ENCODE results near the gene RARG. TPM values are rescaled to one million over a fixed set of nuclear protein-coding genes. Genes with fewer than 3 reads are reported as not detected.

RARG gene
- total RNA-seq, 1 experiment from 2014 or later = 77.2 TPM

GRCh38 chr12:53258541-53259539 is 26.8 kb upstream of the RARG start:
- DNase-seq (ENCODE audit: low spot score) (no peak), ATAC-seq (no peak)
- no peaks in the 10 kb centered on the region for H3K9me3 Mint-ChIP-seq
- H3K27ac Mint-ChIP-seq = no peak overlapping the region
- TF ChIP-seq ZNF416 (CRISPR knock-in tag; IDR thresholded peaks at IDR 0.05) (no peak), PRRX2 (CRISPR knock-in tag; IDR thresholded peaks at IDR 0.05) (no peak), ESRRA (CRISPR knock-in tag; IDR thresholded peaks at IDR 0.05; ENCODE audit: borderline replicate concordance) (no peak), NR1H2 (CRISPR knock-in tag; IDR thresholded peaks at IDR 0.05) (no peak), USF2 (CRISPR knock-in tag; IDR thresholded peaks at IDR 0.05) (no peak), IRF2 (CRISPR knock-in tag; IDR thresholded peaks at IDR 0.05; ENCODE audit: borderline replicate concordance, low read depth) (no peak), E2F1 (CRISPR knock-in tag; IDR thresholded peaks at IDR 0.05) (no peak), ZNF138 (CRISPR knock-in tag; conservative IDR thresholded peaks at IDR 0.05) (no peak), FOXP4 (CRISPR knock-in tag; IDR thresholded peaks at IDR 0.05) (no peak), OVOL2 (CRISPR knock-in tag; IDR thresholded peaks at IDR 0.05; ENCODE audit: borderline replicate concordance) (no peak), NR3C1 (CRISPR knock-in tag; conservative IDR thresholded peaks at IDR 0.05; ENCODE audit: low read depth) (no peak), RELA (CRISPR knock-in tag; IDR thresholded peaks at IDR 0.05; ENCODE audit: borderline replicate concordance) (no peak), E2F5 (CRISPR knock-in tag; IDR thresholded peaks at IDR 0.05) (no peak), ZNF396 (CRISPR knock-in tag; IDR thresholded peaks at IDR 0.05; ENCODE audit: borderline replicate concordance) (no peak)
- TF ChIP-seq, protein P1, sequence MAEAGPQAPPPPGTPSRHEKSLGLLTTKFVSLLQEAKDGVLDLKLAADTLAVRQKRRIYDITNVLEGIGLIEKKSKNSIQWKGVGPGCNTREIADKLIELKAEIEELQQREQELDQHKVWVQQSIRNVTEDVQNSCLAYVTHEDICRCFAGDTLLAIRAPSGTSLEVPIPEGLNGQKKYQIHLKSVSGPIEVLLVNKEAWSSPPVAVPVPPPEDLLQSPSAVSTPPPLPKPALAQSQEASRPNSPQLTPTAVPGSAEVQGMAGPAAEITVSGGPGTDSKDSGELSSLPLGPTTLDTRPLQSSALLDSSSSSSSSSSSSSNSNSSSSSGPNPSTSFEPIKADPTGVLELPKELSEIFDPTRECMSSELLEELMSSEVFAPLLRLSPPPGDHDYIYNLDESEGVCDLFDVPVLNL (CRISPR knock-in tag; IDR thresholded peaks at IDR 0.05; ENCODE audit: borderline replicate concordance, low read depth) = no peak
- TF ChIP-seq, protein P2, sequence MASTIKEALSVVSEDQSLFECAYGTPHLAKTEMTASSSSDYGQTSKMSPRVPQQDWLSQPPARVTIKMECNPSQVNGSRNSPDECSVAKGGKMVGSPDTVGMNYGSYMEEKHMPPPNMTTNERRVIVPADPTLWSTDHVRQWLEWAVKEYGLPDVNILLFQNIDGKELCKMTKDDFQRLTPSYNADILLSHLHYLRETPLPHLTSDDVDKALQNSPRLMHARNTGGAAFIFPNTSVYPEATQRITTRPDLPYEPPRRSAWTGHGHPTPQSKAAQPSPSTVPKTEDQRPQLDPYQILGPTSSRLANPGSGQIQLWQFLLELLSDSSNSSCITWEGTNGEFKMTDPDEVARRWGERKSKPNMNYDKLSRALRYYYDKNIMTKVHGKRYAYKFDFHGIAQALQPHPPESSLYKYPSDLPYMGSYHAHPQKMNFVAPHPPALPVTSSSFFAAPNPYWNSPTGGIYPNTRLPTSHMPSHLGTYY (CRISPR knock-in tag; IDR thresholded peaks at IDR 0.05) = no peak
- H3K4me3 Mint-ChIP-seq = no peak overlapping the region
- H3K27me3 Mint-ChIP-seq (ENCODE audit: low read depth) = no peaks in the 10 kb centered on the region
- no peaks in the 10 kb centered on the region for H3K4me1 Mint-ChIP-seq
- ChIA-PET CTCF (interaction anchor here (0.6 to 12.6 kb wide), 8 partner anchors 9 to 193 kb away, joined by 3 to 188 read pairs (median 5); partner anchors contain the start of genes AAAS and ESPL1), POLR2A (interaction anchor here (0.6 kb wide), 1 partner anchor 57 kb away, joined by 3 read pairs; no protein-coding TSS in a partner anchor)
- H3K36me3 Mint-ChIP-seq = no peaks in the 10 kb centered on the region
